ENCODE data around the gene RRBP1. TPM values are rescaled to one million over a fixed set of nuclear protein-coding genes. Genes with fewer than 3 reads are reported as not detected.

Gene RRBP1
- polyA plus RNA-seq, 2 donors = 49.0 to 54.5 TPM

- Histone ChIP-seq H3K27ac (ENCODE audit: low read depth in 2 of 2, low read length in 1 of 2) (no peak overlapping the region), H3K36me3 (ENCODE audit: control insufficient read depth in 2 of 2, insufficient read depth in 2 of 2, low read length in 1 of 2) (peaks cover 0 to 3% of the 10 kb centered on the region in 2 donors), H3K9me3 (ENCODE audit: control insufficient read depth in 2 of 2, insufficient read depth in 1 of 2, low read depth in 1 of 2, low read length in 1 of 2) (no peaks in the 10 kb centered on the region), H3K27me3 (ENCODE audit: control insufficient read depth in 1 of 2, insufficient read depth in 2 of 2, low read length in 2 of 2) (no peaks in the 10 kb centered on the region), H3K4me3 (ENCODE audit: low read depth in 1 of 2, low read length in 2 of 2) (no peak overlapping the region), H3K4me1 (ENCODE audit: control insufficient read depth in 2 of 2, insufficient read depth in 2 of 2, low read length in 1 of 2) (peaks cover 0 to 7% of the 10 kb centered on the region in 2 donors)
- 65 to 67% methylated on average over 8 of the region's 8 CpGs for WGBS, 2 donors
Observed at GRCh38 chr20:17576215-17576614, 105.8 kb downstream of the RRBP1 start.

GRCh38 chr20:17573463-17573862 lies 108.6 kb downstream of the RRBP1 start:
- H3K9me3 ChIP-seq (ENCODE audit: control insufficient read depth in 2 of 2, insufficient read depth in 1 of 2, low read depth in 1 of 2, low read length in 1 of 2) = no peaks in the 10 kb centered on the region
- peaks cover 0 to under 1% of the 10 kb centered on the region in 2 donors for H3K4me1 ChIP-seq (ENCODE audit: control insufficient read depth in 2 of 2, insufficient read depth in 2 of 2, low read length in 1 of 2)
- H3K4me3 ChIP-seq (ENCODE audit: low read depth in 1 of 2, low read length in 2 of 2) = peak overlapping the region in 1 of 2 donors; percentile 83
- 72% methylated on average over 3 of the region's 3 CpGs for WGBS, 2 donors
- H3K36me3 ChIP-seq (ENCODE audit: control insufficient read depth in 2 of 2, insufficient read depth in 2 of 2, low read length in 1 of 2) = peaks cover 0 to 3% of the 10 kb centered on the region in 2 donors
- no peaks in the 10 kb centered on the region for H3K27me3 ChIP-seq (ENCODE audit: control insufficient read depth in 1 of 2, insufficient read depth in 2 of 2, low read length in 2 of 2)
- no peak overlapping the region for H3K27ac ChIP-seq (ENCODE audit: low read depth in 2 of 2, low read length in 1 of 2)

GRCh38 chr20:17572034-17572638 lies 109.9 kb downstream of the RRBP1 start:
- 25 to 28% methylated on average over 7 of the region's 7 CpGs for WGBS, 2 donors
- H3K36me3 ChIP-seq (ENCODE audit: control insufficient read depth in 2 of 2, insufficient read depth in 2 of 2, low read length in 1 of 2) = peaks cover 0 to 3% of the 10 kb centered on the region in 2 donors
- H3K4me1 ChIP-seq (ENCODE audit: control insufficient read depth in 2 of 2, insufficient read depth in 2 of 2, low read length in 1 of 2) = peaks cover 0 to 6% of the 10 kb centered on the region in 2 donors
- peak overlapping the region; percentile 6 to 47 for H3K27ac ChIP-seq (ENCODE audit: low read depth in 2 of 2, low read length in 1 of 2)
- H3K27me3 ChIP-seq (ENCODE audit: control insufficient read depth in 1 of 2, insufficient read depth in 2 of 2, low read length in 2 of 2) = no peaks in the 10 kb centered on the region
- H3K4me3 ChIP-seq (ENCODE audit: low read depth in 1 of 2, low read length in 2 of 2) = peak overlapping the region in 1 of 2 donors; percentile 83
- no peaks in the 10 kb centered on the region for H3K9me3 ChIP-seq (ENCODE audit: control insufficient read depth in 2 of 2, insufficient read depth in 1 of 2, low read depth in 1 of 2, low read length in 1 of 2)

- H3K27ac ChIP-seq (ENCODE audit: low read depth in 2 of 2, low read length in 1 of 2) = peak overlapping the region in 1 of 2 donors; percentile 16
- no peaks in the 10 kb centered on the region for H3K9me3 ChIP-seq (ENCODE audit: control insufficient read depth in 2 of 2, insufficient read depth in 1 of 2, low read depth in 1 of 2, low read length in 1 of 2)
- H3K4me3 ChIP-seq (ENCODE audit: low read depth in 1 of 2, low read length in 2 of 2) = peak overlapping the region; percentile 83 to 97
- WGBS, 2 donors = 6 to 7% methylated on average over 6 of the region's 6 CpGs
- H3K4me1 ChIP-seq (ENCODE audit: control insufficient read depth in 2 of 2, insufficient read depth in 2 of 2, low read length in 1 of 2) = peaks cover 0 to 6% of the 10 kb centered on the region in 2 donors
- peaks cover 0 to 3% of the 10 kb centered on the region in 2 donors for H3K36me3 ChIP-seq (ENCODE audit: control insufficient read depth in 2 of 2, insufficient read depth in 2 of 2, low read length in 1 of 2)
- no peaks in the 10 kb centered on the region for H3K27me3 ChIP-seq (ENCODE audit: control insufficient read depth in 1 of 2, insufficient read depth in 2 of 2, low read length in 2 of 2)
Observed at GRCh38 chr20:17571153-17571527, 110.9 kb downstream of the RRBP1 start.

GRCh38 chr20:17570347-17571152 lies 111.5 kb downstream of the RRBP1 start:
- WGBS, 2 donors = 1% methylated on average over 41 to 43 of the region's 43 CpGs
- Histone ChIP-seq H3K9me3 (ENCODE audit: control insufficient read depth in 2 of 2, insufficient read depth in 1 of 2, low read depth in 1 of 2, low read length in 1 of 2) (no peaks in the 10 kb centered on the region), H3K27ac (ENCODE audit: low read depth in 2 of 2, low read length in 1 of 2) (peak overlapping the region; percentile 98 to 99), H3K27me3 (ENCODE audit: control insufficient read depth in 1 of 2, insufficient read depth in 2 of 2, low read length in 2 of 2) (no peaks in the 10 kb centered on the region), H3K36me3 (ENCODE audit: control insufficient read depth in 2 of 2, insufficient read depth in 2 of 2, low read length in 1 of 2) (peaks cover 0 to 3% of the 10 kb centered on the region in 2 donors), H3K4me3 (ENCODE audit: low read depth in 1 of 2, low read length in 2 of 2) (peak overlapping the region; percentile 83 to 97), H3K4me1 (ENCODE audit: control insufficient read depth in 2 of 2, insufficient read depth in 2 of 2, low read length in 1 of 2) (peaks cover 0 to 6% of the 10 kb centered on the region in 2 donors)

- peaks cover 0 to 6% of the 10 kb centered on the region in 2 donors for H3K4me1 ChIP-seq (ENCODE audit: control insufficient read depth in 2 of 2, insufficient read depth in 2 of 2, low read length in 1 of 2)
Observed at GRCh38 chr20:17569616-17570346, 112.3 kb downstream of the RRBP1 start, which contains the start of gene DSTN. DSTN (plus strand) TSS chr20:17570075; CDS start chr20:17570209, 134 bp downstream.

GRCh38 chr20:17568972-17569521 lies 113.0 kb downstream of the RRBP1 start:
- H3K4me1 ChIP-seq (ENCODE audit: control insufficient read depth in 2 of 2, insufficient read depth in 2 of 2, low read length in 1 of 2) = peaks cover 0 to 6% of the 10 kb centered on the region in 2 donors
- peak overlapping the region; percentile 83 to 97 for H3K4me3 ChIP-seq (ENCODE audit: low read depth in 1 of 2, low read length in 2 of 2)
- WGBS, 2 donors = 2 to 4% methylated on average over 30 to 37 of the region's 38 CpGs
- no peaks in the 10 kb centered on the region for H3K27me3 ChIP-seq (ENCODE audit: control insufficient read depth in 1 of 2, insufficient read depth in 2 of 2, low read length in 2 of 2)
- no peaks in the 10 kb centered on the region for H3K36me3 ChIP-seq (ENCODE audit: control insufficient read depth in 2 of 2, insufficient read depth in 2 of 2, low read length in 1 of 2)
- peak overlapping the region; percentile 98 to 99 for H3K27ac ChIP-seq (ENCODE audit: low read depth in 2 of 2, low read length in 1 of 2)
- H3K9me3 ChIP-seq (ENCODE audit: control insufficient read depth in 2 of 2, insufficient read depth in 1 of 2, low read depth in 1 of 2, low read length in 1 of 2) = no peaks in the 10 kb centered on the region

More at GRCh38 chr20:17569616-17570346, 112.3 kb downstream of the RRBP1 start, which contains the start of gene DSTN:
- no peaks in the 10 kb centered on the region for H3K27me3 ChIP-seq (ENCODE audit: control insufficient read depth in 1 of 2, insufficient read depth in 2 of 2, low read length in 2 of 2)
- H3K9me3 ChIP-seq (ENCODE audit: control insufficient read depth in 2 of 2, insufficient read depth in 1 of 2, low read depth in 1 of 2, low read length in 1 of 2) = no peaks in the 10 kb centered on the region
- H3K4me3 ChIP-seq (ENCODE audit: low read depth in 1 of 2, low read length in 2 of 2) = peak within 1 kb of the TSS; percentile 83 to 97
- WGBS, 2 donors = 1 to 2% methylated on average over 52 to 70 of the region's 70 CpGs
- peak within 1 kb of the TSS; percentile 98 to 99 for H3K27ac ChIP-seq (ENCODE audit: low read depth in 2 of 2, low read length in 1 of 2)
- H3K36me3 ChIP-seq (ENCODE audit: control insufficient read depth in 2 of 2, insufficient read depth in 2 of 2, low read length in 1 of 2) = no peaks in the 10 kb centered on the region

- H3K27me3 ChIP-seq (ENCODE audit: control insufficient read depth in 1 of 2, insufficient read depth in 2 of 2, low read length in 2 of 2) = no peaks in the 10 kb centered on the region
- peak overlapping the region in 1 of 2 donors; percentile 83 for H3K4me3 ChIP-seq (ENCODE audit: low read depth in 1 of 2, low read length in 2 of 2)
- WGBS, 2 donors = 60 to 70% methylated on average over 6 of the region's 6 CpGs
- peaks cover 0 to 6% of the 10 kb centered on the region in 2 donors for H3K4me1 ChIP-seq (ENCODE audit: control insufficient read depth in 2 of 2, insufficient read depth in 2 of 2, low read length in 1 of 2)
- H3K27ac ChIP-seq (ENCODE audit: low read depth in 2 of 2, low read length in 1 of 2) = peak overlapping the region; percentile 74 to 98
- H3K36me3 ChIP-seq (ENCODE audit: control insufficient read depth in 2 of 2, insufficient read depth in 2 of 2, low read length in 1 of 2) = no peaks in the 10 kb centered on the region
- no peaks in the 10 kb centered on the region for H3K9me3 ChIP-seq (ENCODE audit: control insufficient read depth in 2 of 2, insufficient read depth in 1 of 2, low read depth in 1 of 2, low read length in 1 of 2)
Observed at GRCh38 chr20:17568045-17568788, 113.8 kb downstream of the RRBP1 start.
